ENCODE measurements around the gene GAPDHS. TPM values are rescaled to one million over a fixed set of nuclear protein-coding genes. Genes with fewer than 3 reads are reported as not detected.
A peak's percentile ranks its signal among the peaks of the same experiment; 100 is the strongest.

Gene GAPDHS
- polyA plus RNA-seq, 6 donors from 2014 or later = not detected

DNA sequence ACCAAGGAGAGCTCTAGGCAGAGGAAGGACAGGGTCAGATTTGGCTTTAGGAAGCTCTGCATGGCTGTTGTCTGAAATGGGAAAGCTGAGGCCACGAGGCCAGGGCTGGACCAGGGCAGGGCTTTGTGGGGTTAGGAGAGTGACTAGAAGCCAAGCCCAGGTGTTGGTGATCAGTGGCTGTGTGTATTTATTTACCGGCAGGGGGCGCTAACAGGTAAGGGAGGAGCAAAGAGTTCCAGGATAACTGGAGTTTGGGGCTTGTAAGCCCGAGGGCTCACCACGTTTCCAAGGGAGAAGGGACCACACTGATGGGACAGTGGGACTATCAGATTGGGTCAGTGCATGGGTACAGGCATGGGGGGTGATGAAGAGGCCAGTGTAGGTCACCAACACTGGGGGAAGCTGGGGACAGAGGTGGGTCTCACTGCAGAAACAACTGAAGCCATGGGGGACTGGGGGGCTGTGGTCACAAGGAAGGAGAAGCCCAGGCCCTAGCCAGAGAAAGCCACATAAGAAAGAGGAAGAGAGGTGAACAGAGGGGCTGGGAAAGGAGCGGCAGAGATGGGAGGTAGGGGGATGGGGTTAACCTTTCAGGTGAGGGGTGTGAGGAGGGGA is 16.0 kb downstream of the GAPDHS start:
- peak overlapping the region in 5 of 8 donors; percentile 11 to 75 (median 42) for H3K4me3 Mint-ChIP-seq
- H3K36me3 Mint-ChIP-seq = peaks cover 0 to 14% of the 10 kb centered on the region in 2 donors

GRCh38 chr19:35549879-35550523 is 16.7 kb downstream of the GAPDHS start:
- Mint-ChIP-seq H3K4me3 (no peak overlapping the region), H3K4me1 (peaks cover 21 to 36% (median 25%) of the 10 kb centered on the region in 3 donors), H3K27me3 (peaks cover 0 to 8% (median 7%) of the 10 kb centered on the region in 3 donors), H3K36me3 (peaks cover 0 to 14% of the 10 kb centered on the region in 2 donors), H3K9me3 (no peaks in the 10 kb centered on the region), H3K27ac (peak overlapping the region in 1 of 6 donors; percentile 48)
- ATAC-seq (ENCODE audit: low read depth in 2 of 2) (no peak), DNase-seq (no peak)

More for the DNA sequence above, 16.0 kb downstream of the GAPDHS start:
- H3K27ac Mint-ChIP-seq = peak overlapping the region in 1 of 6 donors; percentile 85
- ATAC-seq (ENCODE audit: low read depth in 2 of 2) (peak; percentile 17 to 25), DNase-seq (peak; percentile 65)
- peaks cover 0 to 7% (median under 1%) of the 10 kb centered on the region in 3 donors for H3K27me3 Mint-ChIP-seq
- no peaks in the 10 kb centered on the region for H3K9me3 Mint-ChIP-seq
- peaks cover 28 to 43% (median 32%) of the 10 kb centered on the region in 3 donors for H3K4me1 Mint-ChIP-seq

GRCh38 chr19:35551091-35551810 is 18.0 kb downstream of the GAPDHS start:
- peaks cover 8 to 15% (median 14%) of the 10 kb centered on the region in 3 donors for H3K27me3 Mint-ChIP-seq
- H3K4me1 Mint-ChIP-seq = peaks cover 19 to 30% (median 22%) of the 10 kb centered on the region in 3 donors
- H3K4me3 Mint-ChIP-seq = no peak overlapping the region
- ATAC-seq (ENCODE audit: low read depth in 2 of 2) = no peak
- peaks cover 0 to 14% of the 10 kb centered on the region in 2 donors for H3K36me3 Mint-ChIP-seq
- no peaks in the 10 kb centered on the region for H3K9me3 Mint-ChIP-seq
- DNase-seq = no peak
- H3K27ac Mint-ChIP-seq = peak overlapping the region in 1 of 6 donors; percentile 76

- no peak overlapping the region for H3K27ac Mint-ChIP-seq
- peaks cover 0 to 22% of the 10 kb centered on the region in 2 donors for H3K36me3 Mint-ChIP-seq
- no peak for ATAC-seq (ENCODE audit: low read depth in 2 of 2)
- DNase-seq = no peak
- peaks cover 15 to 23% (median 18%) of the 10 kb centered on the region in 3 donors for H3K4me1 Mint-ChIP-seq
- H3K9me3 Mint-ChIP-seq = peaks cover 0 to 4% (median 2%) of the 10 kb centered on the region in 7 donors
- peaks cover 20 to 29% (median 20%) of the 10 kb centered on the region in 3 donors for H3K27me3 Mint-ChIP-seq
- H3K4me3 Mint-ChIP-seq = no peak overlapping the region
These were observed 19.5 kb downstream of the GAPDHS start for GRCh38 chr19:35552534-35553384.

- H3K4me1 Mint-ChIP-seq = peaks cover 14 to 22% (median 18%) of the 10 kb centered on the region in 3 donors
- H3K36me3 Mint-ChIP-seq = peaks cover 0 to 22% of the 10 kb centered on the region in 2 donors
- H3K4me3 Mint-ChIP-seq = no peak overlapping the region
- no peak for ATAC-seq (ENCODE audit: low read depth in 2 of 2)
- H3K27me3 Mint-ChIP-seq = peaks cover 23 to 33% (median 24%) of the 10 kb centered on the region in 3 donors
- H3K9me3 Mint-ChIP-seq = peaks cover 0 to 4% (median 2%) of the 10 kb centered on the region in 7 donors
- H3K27ac Mint-ChIP-seq = peak overlapping the region in 1 of 6 donors; percentile 62
- DNase-seq = no peak
These were observed 20.2 kb downstream of the GAPDHS start for GRCh38 chr19:35553385-35554000.

GRCh38 chr19:35554076-35554475 is 20.8 kb downstream of the GAPDHS start:
- Mint-ChIP-seq H3K4me3 (no peak overlapping the region), H3K9me3 (peaks cover 0 to 4% (median 2%) of the 10 kb centered on the region in 7 donors), H3K36me3 (peaks cover 0 to 20% of the 10 kb centered on the region in 2 donors), H3K27ac (peak overlapping the region in 1 of 6 donors; percentile 12), H3K4me1 (peaks cover 13 to 17% (median 16%) of the 10 kb centered on the region in 3 donors), H3K27me3 (peaks cover 25 to 38% (median 26%) of the 10 kb centered on the region in 3 donors)
- DNase-seq = no peak
- ATAC-seq (ENCODE audit: low read depth in 2 of 2) = no peak

DNA sequence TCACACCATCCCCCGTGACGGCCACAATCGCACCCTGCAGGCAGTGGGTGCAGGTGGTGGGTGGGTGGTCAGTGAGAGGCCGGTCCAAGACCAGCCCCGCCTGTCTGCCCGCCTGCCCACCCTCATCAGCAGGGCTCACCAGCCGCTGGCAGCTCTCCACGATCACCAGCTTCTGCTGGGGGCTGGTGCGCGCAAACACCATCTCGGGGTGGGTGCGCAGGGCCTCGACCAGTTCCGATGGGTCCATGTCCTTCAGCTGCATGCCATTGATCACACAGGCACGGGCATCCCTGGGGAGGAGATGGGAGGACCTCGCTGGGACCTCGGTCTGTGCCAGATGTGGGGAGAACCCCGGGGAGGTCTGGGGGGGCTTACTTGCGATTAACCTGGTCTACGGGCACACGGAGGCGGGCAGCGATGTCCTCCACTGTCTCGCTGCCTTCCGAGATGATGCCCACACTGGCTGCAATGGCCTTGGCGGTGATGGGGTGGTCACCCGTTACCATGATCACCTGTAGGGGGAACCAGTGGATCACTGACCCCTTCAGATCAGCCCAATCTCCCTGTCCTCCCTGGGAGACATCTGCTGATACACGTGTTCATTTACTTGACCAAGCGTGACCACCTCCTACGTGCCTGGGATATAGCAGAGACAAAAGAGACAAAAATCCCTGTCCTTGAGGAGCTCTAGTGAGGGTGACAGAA is 22.2 kb downstream of the GAPDHS start:
- Mint-ChIP-seq H3K36me3 (peaks cover 0 to 21% of the 10 kb centered on the region in 2 donors), H3K4me1 (peaks cover 15 to 18% (median 18%) of the 10 kb centered on the region in 3 donors), H3K4me3 (peak overlapping the region in 1 of 8 donors; percentile 67), H3K9me3 (peaks cover 0 to 9% (median 2%) of the 10 kb centered on the region in 7 donors), H3K27ac (peak overlapping the region in 1 of 6 donors; percentile 76), H3K27me3 (peaks cover 30 to 52% (median 39%) of the 10 kb centered on the region in 3 donors)
- DNase-seq = no peak
- ATAC-seq (ENCODE audit: low read depth in 2 of 2) = no peak

DNA sequence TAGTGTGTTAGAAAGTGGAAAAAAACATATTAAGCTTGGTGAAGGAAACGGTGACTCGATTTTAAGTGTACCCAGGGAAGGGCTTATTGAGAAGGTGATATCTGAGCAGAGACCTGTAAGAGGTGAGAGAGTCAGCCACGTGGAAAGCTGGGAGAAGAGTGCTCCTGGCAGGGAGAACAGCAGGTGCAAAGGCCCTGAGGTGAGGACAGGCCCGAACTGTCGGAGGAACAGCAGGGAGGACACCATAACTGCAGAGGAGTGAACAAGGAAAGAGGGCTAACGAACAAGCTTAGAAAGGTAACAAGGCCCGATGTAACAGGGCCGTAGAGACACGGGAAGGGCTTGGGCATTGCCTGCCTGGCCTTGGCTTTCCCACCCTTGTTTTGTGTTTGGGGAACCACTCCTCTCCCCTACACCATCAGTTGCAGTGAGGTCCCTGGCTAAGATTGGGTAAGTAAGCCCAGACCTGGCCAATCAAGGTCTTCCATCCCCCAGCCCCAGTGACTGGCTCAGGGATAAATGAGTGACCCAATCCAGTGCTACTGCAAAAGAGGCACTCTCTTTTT is 22.9 kb downstream of the GAPDHS start:
- Mint-ChIP-seq H3K27ac (peak overlapping the region in 1 of 6 donors; percentile 76), H3K4me3 (peak overlapping the region in 3 of 8 donors; percentile 49 to 67 (median 58)), H3K27me3 (peaks cover 36 to 59% (median 46%) of the 10 kb centered on the region in 3 donors), H3K4me1 (peaks cover 15 to 18% (median 18%) of the 10 kb centered on the region in 3 donors), H3K9me3 (peaks cover 0 to 9% (median 2%) of the 10 kb centered on the region in 7 donors), H3K36me3 (peaks cover 0 to 15% of the 10 kb centered on the region in 2 donors)
- no peak for ATAC-seq (ENCODE audit: low read depth in 2 of 2)
- no peak for DNase-seq

DNA sequence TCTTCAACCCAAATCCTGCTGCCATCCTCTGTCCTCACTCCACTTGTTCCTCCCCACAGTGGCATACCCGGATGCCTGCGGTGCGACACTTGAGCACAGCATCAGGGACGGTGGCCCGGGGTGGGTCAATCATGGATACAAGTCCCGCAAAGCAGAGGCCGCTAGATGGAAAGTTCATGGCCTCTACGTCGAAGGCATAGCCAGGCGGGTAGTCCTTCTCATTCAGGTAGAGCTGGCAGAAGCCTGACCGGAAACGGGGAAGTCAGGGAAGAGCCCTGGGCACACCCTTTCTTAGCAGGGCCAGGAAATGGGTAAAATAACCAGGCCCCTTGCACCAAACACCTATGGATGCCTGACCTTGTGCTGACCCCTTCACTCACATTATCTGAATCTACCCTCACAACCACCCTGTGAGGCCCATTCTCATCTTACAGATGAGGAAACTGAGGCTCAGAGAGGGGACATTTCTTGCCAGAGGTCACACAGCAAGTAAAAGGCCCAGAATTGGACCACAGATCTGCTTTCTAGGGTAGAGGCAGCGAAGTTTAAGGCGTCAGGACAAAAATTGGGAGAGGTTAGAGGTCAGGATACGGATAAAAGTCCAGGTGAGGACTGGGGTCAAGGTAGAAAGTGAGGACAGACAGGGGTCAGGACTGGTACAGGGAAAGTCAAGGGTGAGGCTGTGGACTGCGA is 23.7 kb downstream of the GAPDHS start:
- H3K27ac Mint-ChIP-seq = peak overlapping the region in 2 of 6 donors; percentile 39 to 77
- peaks cover 44 to 67% (median 54%) of the 10 kb centered on the region in 3 donors for H3K27me3 Mint-ChIP-seq
- no peak for DNase-seq
- H3K36me3 Mint-ChIP-seq = peaks cover 0 to 15% of the 10 kb centered on the region in 2 donors
- H3K4me1 Mint-ChIP-seq = peaks cover 15 to 18% (median 18%) of the 10 kb centered on the region in 3 donors
- peak overlapping the region in 6 of 8 donors; percentile 61 to 83 (median 73) for H3K4me3 Mint-ChIP-seq
- ATAC-seq (ENCODE audit: low read depth in 2 of 2) = no peak
- H3K9me3 Mint-ChIP-seq = peaks cover 0 to 9% (median 2%) of the 10 kb centered on the region in 7 donors

- Mint-ChIP-seq H3K27me3 (peaks cover 50 to 75% (median 62%) of the 10 kb centered on the region in 3 donors), H3K4me3 (peak overlapping the region in 7 of 8 donors; percentile 61 to 84 (median 79)), H3K4me1 (peaks cover 17 to 18% (median 18%) of the 10 kb centered on the region in 3 donors), H3K36me3 (peaks cover 0 to 23% of the 10 kb centered on the region in 2 donors), H3K9me3 (peaks cover 0 to 9% (median 2%) of the 10 kb centered on the region in 7 donors), H3K27ac (no peak overlapping the region)
- ATAC-seq (ENCODE audit: low read depth in 2 of 2) = peak; percentile 60 to 61
- DNase-seq = peak; percentile 18
These were observed 24.5 kb downstream of the GAPDHS start for GRCh38 chr19:35557539-35558399.

Measured in naive B cell (primary cell).